Karpas-422 (cell line): ENCODE measurements around the gene PPP1R12C. TPM values are rescaled to one million over a fixed set of nuclear protein-coding genes. Genes with fewer than 3 reads are reported as not detected.

Experiments
- DNase-seq: peaks from one replicate; pipeline ENCODE4 v3.0.0-alpha.2; 2015
- H2AFZ ChIP-seq: fragments of 200-600 bp; sonication (generic); 2 replicates; pipeline ENCODE4 v1.6.1; 2014; ENCODE audit warnings: antibody characterized with exemption, low read length, mixed read lengths
- H3K27ac ChIP-seq: fragments of 200-600 bp; sonication (generic); 2 replicates; pipeline ENCODE4 v1.5.1; 2014; ENCODE audit warnings: mild to moderate bottlenecking, low read length, moderate library complexity
- H3K27me3 ChIP-seq: fragments of 200-600 bp; sonication (generic); 2 replicates; pipeline ENCODE4 v1.6.1; 2014; ENCODE audit warnings: low read length, mixed read lengths
- H3K36me3 ChIP-seq: fragments of 200-600 bp; sonication (generic); 2 replicates; pipeline ENCODE4 v1.6.1; 2014; ENCODE audit warnings: low read length, mixed read lengths; ENCODE audit not compliant: insufficient read depth
- H3K4me1 ChIP-seq: fragments of 200-600 bp; sonication (generic); 2 replicates; pipeline ENCODE4 v1.6.1; 2014; ENCODE audit warnings: mild to moderate bottlenecking, low read length, mixed read lengths
- H3K4me2 ChIP-seq: fragments of 200-600 bp; sonication (generic); 2 replicates; pipeline ENCODE4 v1.6.1; 2014; ENCODE audit warnings: low read length, low read depth, mild to moderate bottlenecking; ENCODE audit not compliant: poor library complexity, severe bottlenecking
- H3K4me3 ChIP-seq: fragments of 200-600 bp; sonication (generic); 2 replicates; pipeline ENCODE4 v1.5.1; 2014; ENCODE audit warnings: mild to moderate bottlenecking, antibody characterized with exemption, low read length, mixed read lengths
- H3K79me2 ChIP-seq: fragments of 200-600 bp; sonication (generic); 2 replicates; pipeline ENCODE4 v1.6.1; 2014; ENCODE audit warnings: mild to moderate bottlenecking, low read length, mixed read lengths
- H3K9ac ChIP-seq: fragments of 200-600 bp; sonication (generic); 2 replicates; pipeline ENCODE4 v1.6.0; 2014; ENCODE audit warnings: low read length
- H3K9me2 ChIP-seq: fragments of 200-600 bp; sonication (generic), shearing (Covaris generic); replicated peaks from 2 replicates; pipeline ENCODE4 v1.6.0; 2014; ENCODE audit warnings: mild to moderate bottlenecking, low read length, moderate library complexity; ENCODE audit not compliant: insufficient read depth
- H3K9me3 ChIP-seq: fragments of 300-700, 200-600 bp; sonication (generic); 2 replicates; pipeline ENCODE4 v1.6.1; 2014; ENCODE audit warnings: low read length, mixed read lengths
- H4K20me1 ChIP-seq: fragments of 200-600 bp; sonication (generic); 2 replicates; pipeline ENCODE4 v1.6.1; 2014; ENCODE audit warnings: mild to moderate bottlenecking, antibody characterized with exemption, low read length, low read depth; ENCODE audit not compliant: insufficient read depth
- total RNA-seq: library from RNA; depleted of rRNA; stranded (reverse); fragments of >200 nt; shearing (Covaris generic); gene quantifications from 2 replicates; pipeline ENCODE4 v1.2.3, GENCODE V29; 2014; ENCODE audit warnings: low replicate concordance

PPP1R12C gene
- total RNA-seq, 1 experiment from 2014 or later = 81.8 TPM

GRCh38 chr19:55149078-55150003 is 31.9 kb upstream of the PPP1R12C start, which contains the start of gene TNNT1:
TNNT1 (minus strand) TSS chr19:55149206; CDS start chr19:55147157, 2,049 bp downstream.
- Histone ChIP-seq H3K4me3 (no peak within 1 kb of the TSS), H3K4me1 (peaks cover 9% of the 10 kb centered on the region), H3K27ac (no peak within 1 kb of the TSS)

GRCh38 chr19:55147545-55148251 is 30.3 kb upstream of the PPP1R12C start:
- no peak overlapping the region for H3K4me3 ChIP-seq
- H3K27ac ChIP-seq = no peak overlapping the region
- H4K20me1 ChIP-seq = no peaks in the 10 kb centered on the region
- peaks cover 10% of the 10 kb centered on the region for H3K9me3 ChIP-seq
- no peak for DNase-seq
- no peaks in the 10 kb centered on the region for H3K27me3 ChIP-seq
- H3K4me1 ChIP-seq = peaks cover 9% of the 10 kb centered on the region
- no peaks in the 10 kb centered on the region for H3K9me2 ChIP-seq
- no peak overlapping the region for H2AFZ ChIP-seq
- no peak overlapping the region for H3K4me2 ChIP-seq
- H3K9ac ChIP-seq = no peak overlapping the region
- H3K36me3 ChIP-seq = peaks cover 4% of the 10 kb centered on the region; the same call in 1 of the 2 replicates
- no peaks in the 10 kb centered on the region for H3K79me2 ChIP-seq

More at GRCh38 chr19:55149078-55150003, 31.9 kb upstream of the PPP1R12C start, which contains the start of gene TNNT1:
- Histone ChIP-seq H3K9me2 (no peaks in the 10 kb centered on the region), H3K9ac (no peak within 1 kb of the TSS), H3K79me2 (no peaks in the 10 kb centered on the region), H3K36me3 (peaks cover 4% of the 10 kb centered on the region; the same call in 1 of the 2 replicates), H3K4me2 (no peak within 1 kb of the TSS), H2AFZ (no peak within 1 kb of the TSS), H3K27me3 (no peaks in the 10 kb centered on the region), H3K9me3 (peaks cover 15% of the 10 kb centered on the region), H4K20me1 (no peaks in the 10 kb centered on the region)
- DNase-seq = no peak

- Histone ChIP-seq H3K36me3 (peaks cover 4% of the 10 kb centered on the region; the same call in 1 of the 2 replicates), H3K4me1 (peaks cover 9% of the 10 kb centered on the region), H3K4me2 (peak overlapping the region; percentile 69), H3K4me3 (peak overlapping the region; percentile 51; the same call in 1 of the 2 replicates), H3K9me3 (peaks cover 6% of the 10 kb centered on the region), H2AFZ (peak overlapping the region; percentile 93; the same call in 1 of the 2 replicates), H3K27ac (no peak overlapping the region), H3K79me2 (no peaks in the 10 kb centered on the region), H4K20me1 (no peaks in the 10 kb centered on the region), H3K27me3 (no peaks in the 10 kb centered on the region), H3K9ac (peak overlapping the region; percentile 56), H3K9me2 (no peaks in the 10 kb centered on the region)
- no peak for DNase-seq
These were observed 29.4 kb upstream of the PPP1R12C start for GRCh38 chr19:55146705-55147273.

GRCh38 chr19:55146078-55146704 is 28.8 kb upstream of the PPP1R12C start:
- Histone ChIP-seq H3K9me2 (no peaks in the 10 kb centered on the region), H3K4me3 (peak overlapping the region; percentile 59; the same call in 1 of the 2 replicates), H3K4me2 (peak overlapping the region; percentile 69), H3K4me1 (peaks cover 9% of the 10 kb centered on the region), H3K9me3 (peaks cover under 1% of the 10 kb centered on the region; the same call in 1 of the 2 replicates), H3K27me3 (no peaks in the 10 kb centered on the region), H3K9ac (peak overlapping the region; percentile 56), H4K20me1 (no peaks in the 10 kb centered on the region), H3K36me3 (no peaks in the 10 kb centered on the region), H3K27ac (no peak overlapping the region), H2AFZ (peak overlapping the region; percentile 93; the same call in 1 of the 2 replicates), H3K79me2 (no peaks in the 10 kb centered on the region)
- DNase-seq = peak; percentile 92

- Histone ChIP-seq H3K27me3 (no peaks in the 10 kb centered on the region), H3K9me2 (no peaks in the 10 kb centered on the region), H3K4me1 (peaks cover 9% of the 10 kb centered on the region), H3K9ac (no peak overlapping the region), H3K4me3 (no peak overlapping the region), H2AFZ (no peak overlapping the region), H3K4me2 (no peak overlapping the region), H3K36me3 (no peaks in the 10 kb centered on the region), H4K20me1 (no peaks in the 10 kb centered on the region), H3K79me2 (no peaks in the 10 kb centered on the region), H3K27ac (no peak overlapping the region), H3K9me3 (no peaks in the 10 kb centered on the region)
- no peak for DNase-seq
These were observed 27.8 kb upstream of the PPP1R12C start for GRCh38 chr19:55145232-55145631.

GRCh38 chr19:55141696-55142095 is 24.3 kb upstream of the PPP1R12C start:
- Histone ChIP-seq H3K4me3 (no peak overlapping the region), H2AFZ (no peak overlapping the region), H4K20me1 (no peaks in the 10 kb centered on the region), H3K9me3 (no peaks in the 10 kb centered on the region), H3K27me3 (no peaks in the 10 kb centered on the region), H3K27ac (no peak overlapping the region), H3K9ac (no peak overlapping the region), H3K4me2 (no peak overlapping the region), H3K79me2 (no peaks in the 10 kb centered on the region), H3K4me1 (peaks cover 5% of the 10 kb centered on the region), H3K9me2 (no peaks in the 10 kb centered on the region), H3K36me3 (no peaks in the 10 kb centered on the region)
- DNase-seq = no peak

GRCh38 chr19:55137915-55138314 is 20.5 kb upstream of the PPP1R12C start:
- Histone ChIP-seq H4K20me1 (no peaks in the 10 kb centered on the region), H3K27me3 (no peaks in the 10 kb centered on the region), H2AFZ (no peak overlapping the region), H3K79me2 (no peaks in the 10 kb centered on the region), H3K9ac (no peak overlapping the region), H3K9me2 (no peaks in the 10 kb centered on the region), H3K27ac (no peak overlapping the region), H3K4me3 (no peak overlapping the region), H3K9me3 (no peaks in the 10 kb centered on the region), H3K36me3 (no peaks in the 10 kb centered on the region), H3K4me2 (no peak overlapping the region), H3K4me1 (peaks cover 15% of the 10 kb centered on the region)
- no peak for DNase-seq
